ENCODE data around the gene SGIP1. TPM values are rescaled to one million over a fixed set of nuclear protein-coding genes. Genes with fewer than 3 reads are reported as not detected.

SGIP1 gene
- total and polyA plus RNA-seq, 2 experiments from 2014 or later: 2.4 to 6.1 TPM

GRCh38 chr1:66506393-66506687 lies 27.6 kb upstream of the SGIP1 start:
- peaks cover 5% of the 10 kb centered on the region; the same call in 2 of the 3 replicates for H3K4me1 Mint-ChIP-seq
- no peak for DNase-seq (ENCODE audit: low spot score)
- no peaks in the 10 kb centered on the region; the same call in 2 of the 3 replicates for H3K36me3 Mint-ChIP-seq (ENCODE audit: low read depth)
- Histone ChIP-seq H3K4me2 (no peak overlapping the region), H3K4me1 (ENCODE audit: insufficient read depth) (peaks cover 4% of the 10 kb centered on the region), H3K36me3 (ENCODE audit: insufficient read depth) (no peaks in the 10 kb centered on the region), H4K20me1 (replicated peaks; ENCODE audit: insufficient read depth) (no peaks in the 10 kb centered on the region), H3K4me3 (no peak overlapping the region), H3K9me2 (ENCODE audit: insufficient read depth) (0 out of 2 replicates have a peak, but pooled peaks cover 3% of the 10 kb centered on the region), H3K79me2 (replicated peaks; ENCODE audit: insufficient read depth) (no peaks in the 10 kb centered on the region), H3K27me3 (ENCODE audit: insufficient read depth) (no peaks in the 10 kb centered on the region), H2AFZ (0 out of 2 replicates have a peak overlapping the region, but pooled peaks have one; percentile 40), H3K27ac (ENCODE audit: low read depth) (no peak overlapping the region), H3F3A (replicated peaks; ENCODE audit: low read depth) (no peaks in the 10 kb centered on the region)
- TF ChIP-seq EZH2phosphoT487 (IDR thresholded peaks at IDR 0.05; ENCODE audit: unreplicated experiment) (no peak), STAT1 (IDR thresholded peaks at IDR 0.05; ENCODE audit: unreplicated experiment) (no peak)
- no peak overlapping the region for H3K27ac Mint-ChIP-seq
- H3K27me3 Mint-ChIP-seq (ENCODE audit: insufficient read depth, low read depth, poor library complexity): no peaks in the 10 kb centered on the region
- ATAC-seq: no peak
- H3K4me3 Mint-ChIP-seq: no peak overlapping the region
- H3K9me3 Mint-ChIP-seq: no peaks in the 10 kb centered on the region; the same call in 2 of the 3 replicates

GRCh38 chr1:66506991-66507390 lies 27.0 kb upstream of the SGIP1 start:
- Histone ChIP-seq H2AFZ (no peak overlapping the region), H3K4me1 (ENCODE audit: insufficient read depth) (peaks cover 4% of the 10 kb centered on the region), H3K4me2 (no peak overlapping the region), H3K36me3 (ENCODE audit: insufficient read depth) (no peaks in the 10 kb centered on the region), H3K4me3 (no peak overlapping the region), H3K27me3 (ENCODE audit: insufficient read depth) (no peaks in the 10 kb centered on the region), H3K9me2 (ENCODE audit: insufficient read depth) (0 out of 2 replicates have a peak, but pooled peaks cover 3% of the 10 kb centered on the region), H3K79me2 (replicated peaks; ENCODE audit: insufficient read depth) (no peaks in the 10 kb centered on the region), H3K27ac (ENCODE audit: low read depth) (no peak overlapping the region), H3F3A (replicated peaks; ENCODE audit: low read depth) (no peaks in the 10 kb centered on the region), H4K20me1 (replicated peaks; ENCODE audit: insufficient read depth) (no peaks in the 10 kb centered on the region)
- peaks cover 5% of the 10 kb centered on the region; the same call in 2 of the 3 replicates for H3K4me1 Mint-ChIP-seq
- no peaks in the 10 kb centered on the region; the same call in 2 of the 3 replicates for H3K9me3 Mint-ChIP-seq
- ATAC-seq: no peak
- no peaks in the 10 kb centered on the region; the same call in 2 of the 3 replicates for H3K36me3 Mint-ChIP-seq (ENCODE audit: low read depth)
- no peak overlapping the region for H3K4me3 Mint-ChIP-seq
- H3K27me3 Mint-ChIP-seq (ENCODE audit: insufficient read depth, low read depth, poor library complexity): no peaks in the 10 kb centered on the region
- H3K27ac Mint-ChIP-seq: no peak overlapping the region
- DNase-seq (ENCODE audit: low spot score): no peak
- TF ChIP-seq POLR2AphosphoS5 (IDR thresholded peaks at IDR 0.05; ENCODE audit: low read depth): no peak
- no peak for TF ChIP-seq REST (IDR thresholded peaks at IDR 0.05; ENCODE audit: unreplicated experiment)
- TF ChIP-seq STAT1 (IDR thresholded peaks at IDR 0.05; ENCODE audit: unreplicated experiment): no peak
- TF ChIP-seq ETS1 (IDR thresholded peaks at IDR 0.05): no peak
- no peak for TF ChIP-seq ZNF462 (CRISPR knock-in tag; IDR thresholded peaks at IDR 0.05)
- no peak for TF ChIP-seq JUNB (IDR thresholded peaks at IDR 0.05; ENCODE audit: unreplicated experiment)
- no peak for TF ChIP-seq ZNF331 (CRISPR knock-in tag; IDR thresholded peaks at IDR 0.05; ENCODE audit: low read depth)
- no peak for TF ChIP-seq EZH2phosphoT487 (IDR thresholded peaks at IDR 0.05; ENCODE audit: unreplicated experiment)
- TF ChIP-seq CREB1 (CRISPR knock-in tag; IDR thresholded peaks at IDR 0.05; ENCODE audit: low read depth): no peak
- TF ChIP-seq ZNF114 (CRISPR knock-in tag; IDR thresholded peaks at IDR 0.05): no peak

Measured in GM23338 (cell line).